Activated CD4-positive, alpha-beta T cell treated with anti-CD3 and anti-CD28 coated beads, Interleukin-2, amount 50 U/mL, for 24 hours (primary cell): Measurements from ENCODE around the gene HNRNPM.
A peak's percentile ranks its signal among the peaks of the same experiment; 100 is the strongest.
"Not testable (repeated sequence)": the region's sequence is repeated elsewhere in the genome, so short reads cannot be mapped to it uniquely, and the experiment has no call there.

Experiments
- DNase-seq, 2 donors: peaks; one replicate each; pipeline ENCODE4 v3.0.0-alpha.2; 2020; ENCODE audit warnings: low read depth in 1 of 2, low spot score in 1 of 2

Gene HNRNPM, protein sequence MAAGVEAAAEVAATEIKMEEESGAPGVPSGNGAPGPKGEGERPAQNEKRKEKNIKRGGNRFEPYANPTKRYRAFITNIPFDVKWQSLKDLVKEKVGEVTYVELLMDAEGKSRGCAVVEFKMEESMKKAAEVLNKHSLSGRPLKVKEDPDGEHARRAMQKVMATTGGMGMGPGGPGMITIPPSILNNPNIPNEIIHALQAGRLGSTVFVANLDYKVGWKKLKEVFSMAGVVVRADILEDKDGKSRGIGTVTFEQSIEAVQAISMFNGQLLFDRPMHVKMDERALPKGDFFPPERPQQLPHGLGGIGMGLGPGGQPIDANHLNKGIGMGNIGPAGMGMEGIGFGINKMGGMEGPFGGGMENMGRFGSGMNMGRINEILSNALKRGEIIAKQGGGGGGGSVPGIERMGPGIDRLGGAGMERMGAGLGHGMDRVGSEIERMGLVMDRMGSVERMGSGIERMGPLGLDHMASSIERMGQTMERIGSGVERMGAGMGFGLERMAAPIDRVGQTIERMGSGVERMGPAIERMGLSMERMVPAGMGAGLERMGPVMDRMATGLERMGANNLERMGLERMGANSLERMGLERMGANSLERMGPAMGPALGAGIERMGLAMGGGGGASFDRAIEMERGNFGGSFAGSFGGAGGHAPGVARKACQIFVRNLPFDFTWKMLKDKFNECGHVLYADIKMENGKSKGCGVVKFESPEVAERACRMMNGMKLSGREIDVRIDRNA

DNA sequence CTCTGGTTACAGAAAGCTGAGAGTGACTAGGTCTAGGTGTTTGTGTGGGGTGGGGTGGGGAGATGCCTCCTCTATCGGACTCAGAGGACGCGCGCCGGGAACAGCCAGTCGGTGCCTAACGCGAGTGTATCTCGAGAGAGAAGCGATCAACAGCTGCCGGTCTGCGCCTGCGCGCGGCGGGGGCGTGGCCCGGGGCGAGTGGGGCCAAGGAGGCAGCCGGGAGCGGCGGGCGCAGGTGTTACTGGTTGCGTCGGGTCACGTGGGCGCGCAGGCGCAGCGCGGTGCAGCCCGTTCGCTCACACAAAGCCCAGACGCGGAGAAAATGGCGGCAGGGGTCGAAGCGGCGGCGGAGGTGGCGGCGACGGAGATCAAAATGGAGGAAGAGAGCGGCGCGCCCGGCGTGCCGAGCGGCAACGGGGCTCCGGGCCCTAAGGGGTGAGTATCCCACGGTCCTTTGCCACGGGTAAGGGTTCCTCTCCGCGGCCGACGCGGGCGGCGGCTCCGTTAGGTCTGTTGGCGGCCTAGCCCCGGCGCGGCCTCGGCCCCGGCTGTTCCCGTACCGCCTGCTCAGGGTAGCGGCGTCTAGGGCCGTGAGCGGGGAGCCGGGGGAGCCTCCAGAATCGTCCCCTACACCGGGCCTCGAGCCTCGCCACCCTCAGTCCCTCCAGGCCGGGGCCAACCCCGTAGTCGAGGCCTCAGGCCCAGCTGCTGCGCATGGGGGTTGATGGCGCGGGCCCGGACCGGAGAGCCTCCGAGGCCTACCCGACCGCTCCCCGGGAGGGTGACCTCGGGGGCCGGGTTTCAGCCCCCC, at the start of gene HNRNPM:
Gene HNRNPM (plus strand): TSS at position 299 of the 811 bp plus-strand sequence. CDS start 24 bp downstream, at position 323.
- DNase-seq, result peak; percentile 99 to 100

- no peak for DNase-seq
Observed at GRCh38 chr19:8395621-8396082, 49.1 kb upstream of the HNRNPM start.

DNA sequence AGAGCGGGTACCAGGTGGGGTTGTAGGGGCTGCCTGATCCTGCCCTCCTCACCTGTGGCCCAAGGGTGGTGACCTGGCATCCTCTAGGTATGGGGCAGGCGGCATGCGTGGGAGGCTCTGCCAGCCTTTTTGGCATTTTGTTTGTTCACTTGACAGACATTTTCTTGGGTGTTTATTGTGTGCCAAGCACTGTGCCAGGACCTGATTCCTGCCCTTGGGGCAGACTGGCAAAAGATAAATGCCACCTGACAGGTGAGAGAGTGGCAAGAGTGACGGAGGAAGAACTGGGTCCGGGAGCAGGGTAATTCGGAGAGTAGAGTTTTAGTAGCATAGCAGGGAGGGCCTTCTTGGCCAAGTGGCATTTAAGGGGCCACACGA, 48.6 kb upstream of the HNRNPM start:
- no peak for DNase-seq

GRCh38 chr19:8396563-8397203, 48.1 kb upstream of the HNRNPM start:
- peak; percentile 42 to 49 for DNase-seq

- DNase-seq, result no peak
Observed at GRCh38 chr19:8397271-8397670, 47.5 kb upstream of the HNRNPM start.

DNA sequence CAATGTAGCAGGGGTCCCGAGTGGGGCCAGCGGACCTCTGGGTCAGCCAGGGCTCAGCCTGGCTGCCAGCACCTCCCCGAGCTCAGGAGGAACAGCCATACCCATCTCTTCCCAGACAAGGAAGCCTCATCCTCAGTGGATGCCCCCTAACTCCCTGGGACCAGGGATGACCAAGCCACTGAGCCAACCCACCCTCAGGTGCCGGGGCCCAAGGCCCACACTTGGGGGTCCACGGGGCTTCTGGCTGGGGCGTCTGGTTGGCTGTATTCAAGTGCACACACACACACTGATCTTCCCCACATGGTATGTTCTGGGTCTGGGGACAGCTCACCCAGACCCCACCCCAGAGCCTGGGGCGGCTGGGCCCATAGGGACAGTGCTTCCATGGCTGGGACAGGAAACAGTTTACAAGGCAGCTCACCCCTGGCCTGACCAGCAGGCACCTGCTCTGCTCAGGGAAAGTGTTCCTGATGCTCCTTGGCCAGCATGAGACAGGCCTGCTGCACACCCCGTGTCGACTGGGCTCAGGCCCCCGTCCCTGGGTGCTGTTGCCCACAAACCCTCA, 46.9 kb upstream of the HNRNPM start:
- DNase-seq, result no peak

DNA sequence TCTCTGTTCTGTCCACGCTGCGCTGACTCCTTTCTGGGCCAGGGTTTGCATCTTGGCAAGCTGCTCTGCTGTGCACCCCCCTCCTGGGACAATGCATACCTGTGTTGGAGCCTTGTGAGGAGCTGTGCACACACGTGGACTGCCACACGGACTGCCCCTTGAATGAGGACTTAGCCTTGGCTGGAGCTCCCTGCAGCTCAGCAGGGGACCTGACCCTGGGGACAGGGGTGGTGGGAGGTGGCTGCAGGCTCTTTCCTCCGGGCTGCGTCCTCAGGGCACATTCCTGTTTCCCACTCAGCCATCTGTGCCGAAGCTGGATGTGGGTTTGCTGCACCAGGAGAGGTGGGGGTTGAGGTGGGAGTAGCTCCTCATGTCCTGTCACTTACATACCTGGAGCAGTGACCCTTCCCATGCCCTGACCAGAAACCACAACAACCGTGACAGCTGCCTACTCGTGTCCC, 46.4 kb upstream of the HNRNPM start:
- DNase-seq, result no peak

- DNase-seq, result no peak
Observed at GRCh38 chr19:8399681-8400188, 45.0 kb upstream of the HNRNPM start.

GRCh38 chr19:8401981-8402411, 42.8 kb upstream of the HNRNPM start:
- no peak for DNase-seq

GRCh38 chr19:8403098-8403819, 41.5 kb upstream of the HNRNPM start:
- no peak for DNase-seq

GRCh38 chr19:8403820-8404109, 41.0 kb upstream of the HNRNPM start:
- no peak for DNase-seq

GRCh38 chr19:8404391-8405151, 40.2 kb upstream of the HNRNPM start:
- DNase-seq, result no peak

GRCh38 chr19:8410718-8411117, 34.1 kb upstream of the HNRNPM start:
- DNase-seq, result not testable (repeated sequence)

GRCh38 chr19:8412783-8413628, 31.8 kb upstream of the HNRNPM start, which contains the start of gene MARCHF2:
Gene MARCHF2 (plus strand): TSS chr19:8413305. CDS start chr19:8421841, 8,536 bp downstream.
- DNase-seq, result peak; percentile 90 to 98

- no peak for DNase-seq
Observed at GRCh38 chr19:8413629-8413995, 31.2 kb upstream of the HNRNPM start.

DNA sequence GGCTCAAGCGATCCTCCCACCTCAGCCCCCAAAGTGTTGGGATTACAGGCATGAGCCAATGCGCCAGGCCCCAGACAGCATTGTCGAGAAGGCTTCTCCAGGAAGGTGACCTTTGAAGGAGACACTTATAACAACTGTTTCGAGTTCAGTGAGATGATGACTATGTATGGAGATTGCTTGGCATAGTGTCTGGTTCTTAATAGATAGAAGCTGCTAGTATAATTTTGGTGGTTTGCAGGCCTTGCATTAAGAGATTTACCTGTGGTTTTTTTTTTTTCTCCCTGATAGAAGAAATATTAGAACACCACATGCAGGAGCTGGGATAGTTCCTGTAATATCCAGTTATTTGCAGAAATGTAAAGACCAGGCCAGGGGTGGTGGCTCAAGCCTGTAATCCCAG, 28.0 kb upstream of the HNRNPM start:
- no peak for DNase-seq

GRCh38 chr19:8421484-8422461, 23.0 kb upstream of the HNRNPM start:
- DNase-seq, result no peak
